IMR-90 (cell line): ENCODE results near the gene KANK3.

Experiments used
- FOS ChIP-seq: fragments of 150-350 bp; IDR thresholded peaks from 2 replicates; pipeline ENCODE4 v1.6.1; 2016; ENCODE audit warnings: low read depth, low read length
- MXI1 ChIP-seq: IDR thresholded peaks from 2 replicates; pipeline ENCODE4 v1.6.1; 2012; ENCODE audit warnings: low read depth, mild to moderate bottlenecking, low read length, moderate library complexity, borderline replicate concordance
- POLR2A ChIP-seq: IDR thresholded peaks from 2 replicates; pipeline ENCODE4 v1.6.1; 2012; ENCODE audit warnings: mild to moderate bottlenecking, low read depth, low read length
- TF ChIP-seq, protein P1 (sequence below): conservative IDR thresholded peaks from 2 replicates; pipeline ENCODE4 v1.5.1; 2012; ENCODE audit warnings: mild to moderate bottlenecking, low read depth, low read length, improper control_type of control experiment
- TF ChIP-seq, protein P2 (sequence below): fragments of 150-350 bp; IDR thresholded peaks from 2 replicates; pipeline ENCODE4 v1.6.1; 2017; ENCODE audit warnings: mild to moderate bottlenecking, antibody characterized with exemption, low read length, low read depth

DNA sequence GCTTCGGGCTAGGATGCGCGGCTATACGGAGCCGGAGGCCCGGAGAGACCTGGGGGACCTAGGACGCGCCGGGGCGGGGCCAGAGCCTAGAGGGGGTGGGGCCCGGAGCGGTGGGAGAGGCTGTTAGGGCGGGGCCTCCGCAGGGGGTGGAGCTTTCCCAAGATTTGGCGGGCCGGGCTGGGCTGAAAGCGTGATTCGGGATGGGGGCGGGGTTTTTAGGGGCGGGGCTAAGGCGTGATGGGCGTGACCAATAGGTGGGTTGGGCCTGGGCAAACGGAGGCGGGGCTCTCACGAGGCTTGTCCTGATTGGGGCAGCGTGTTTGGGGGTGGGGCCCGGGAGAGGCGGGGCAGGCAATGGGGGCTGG is 47.5 kb upstream of the KANK3 start:
- TF ChIP-seq, protein P1, sequence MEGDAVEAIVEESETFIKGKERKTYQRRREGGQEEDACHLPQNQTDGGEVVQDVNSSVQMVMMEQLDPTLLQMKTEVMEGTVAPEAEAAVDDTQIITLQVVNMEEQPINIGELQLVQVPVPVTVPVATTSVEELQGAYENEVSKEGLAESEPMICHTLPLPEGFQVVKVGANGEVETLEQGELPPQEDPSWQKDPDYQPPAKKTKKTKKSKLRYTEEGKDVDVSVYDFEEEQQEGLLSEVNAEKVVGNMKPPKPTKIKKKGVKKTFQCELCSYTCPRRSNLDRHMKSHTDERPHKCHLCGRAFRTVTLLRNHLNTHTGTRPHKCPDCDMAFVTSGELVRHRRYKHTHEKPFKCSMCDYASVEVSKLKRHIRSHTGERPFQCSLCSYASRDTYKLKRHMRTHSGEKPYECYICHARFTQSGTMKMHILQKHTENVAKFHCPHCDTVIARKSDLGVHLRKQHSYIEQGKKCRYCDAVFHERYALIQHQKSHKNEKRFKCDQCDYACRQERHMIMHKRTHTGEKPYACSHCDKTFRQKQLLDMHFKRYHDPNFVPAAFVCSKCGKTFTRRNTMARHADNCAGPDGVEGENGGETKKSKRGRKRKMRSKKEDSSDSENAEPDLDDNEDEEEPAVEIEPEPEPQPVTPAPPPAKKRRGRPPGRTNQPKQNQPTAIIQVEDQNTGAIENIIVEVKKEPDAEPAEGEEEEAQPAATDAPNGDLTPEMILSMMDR: no peak
- TF ChIP-seq POLR2A: no peak; the same call in 1 of the 2 replicates
- no peak for TF ChIP-seq FOS
- TF ChIP-seq, protein P2, sequence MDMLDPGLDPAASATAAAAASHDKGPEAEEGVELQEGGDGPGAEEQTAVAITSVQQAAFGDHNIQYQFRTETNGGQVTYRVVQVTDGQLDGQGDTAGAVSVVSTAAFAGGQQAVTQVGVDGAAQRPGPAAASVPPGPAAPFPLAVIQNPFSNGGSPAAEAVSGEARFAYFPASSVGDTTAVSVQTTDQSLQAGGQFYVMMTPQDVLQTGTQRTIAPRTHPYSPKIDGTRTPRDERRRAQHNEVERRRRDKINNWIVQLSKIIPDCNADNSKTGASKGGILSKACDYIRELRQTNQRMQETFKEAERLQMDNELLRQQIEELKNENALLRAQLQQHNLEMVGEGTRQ: no peak
- no peak for TF ChIP-seq MXI1
